C4-2B (cell line): Measurements from ENCODE around the gene SH3RF3.

Experiments
- H3K27ac ChIP-seq: fragments of 450-650 bp; 2 replicates; pipeline ENCODE4 v1.5.1; 2017
- ZFX ChIP-seq: fragments of 450-650 bp; IDR thresholded peaks from 2 replicates; pipeline ENCODE4 v1.6.1; 2017
- TF ChIP-seq, protein P1 (sequence below): fragments of 450-650 bp; conservative IDR thresholded peaks from 2 replicates; pipeline ENCODE4 v1.5.1; 2017; ENCODE audit warnings: mild to moderate bottlenecking

The SH3RF3 gene

DNA sequence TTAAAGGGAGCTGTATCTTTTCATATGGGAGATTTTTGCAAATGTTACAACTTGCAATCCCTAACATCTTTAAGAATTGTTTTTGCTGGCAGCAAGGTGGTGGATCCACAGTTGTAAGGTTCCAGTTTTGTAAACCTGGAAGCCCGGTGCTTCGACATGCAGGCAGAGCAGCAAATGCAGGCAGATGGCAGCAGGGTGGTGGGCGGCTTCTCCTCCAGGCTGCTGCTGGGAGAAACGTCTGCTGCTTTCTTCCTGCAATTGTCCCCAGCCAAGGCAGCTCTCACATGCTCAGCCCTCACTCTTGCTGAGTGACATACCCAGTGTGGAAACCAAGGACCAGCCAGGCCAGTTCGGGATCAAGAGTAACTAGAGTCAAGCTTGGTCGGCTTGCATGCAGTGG lies 318.8 kb downstream of the SH3RF3 start:
- no peak overlapping the region for H3K27ac ChIP-seq

DNA sequence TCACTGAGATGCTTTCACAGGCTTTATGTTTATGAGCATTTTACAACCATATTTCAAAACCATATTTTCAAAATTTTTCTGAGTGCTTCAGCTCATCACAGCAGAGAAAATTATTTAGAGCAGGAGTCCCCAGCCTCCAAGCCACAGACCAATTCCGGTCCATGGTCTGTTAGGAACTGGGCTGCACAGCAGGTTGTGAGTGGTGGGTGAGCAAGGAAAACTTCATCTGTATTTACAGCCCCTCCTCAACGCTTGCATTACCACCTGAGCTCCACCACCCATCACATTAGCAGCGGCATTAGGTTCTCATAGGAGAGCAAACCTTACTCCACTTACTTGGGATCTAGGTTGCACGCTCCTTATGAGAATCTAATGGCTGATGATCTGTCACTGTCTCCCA lies 319.2 kb downstream of the SH3RF3 start:
- H3K27ac ChIP-seq: no peak overlapping the region

More for the DNA sequence above, 318.8 kb downstream of the SH3RF3 start:
- TF ChIP-seq ZFX: no peak
- TF ChIP-seq, protein P1, sequence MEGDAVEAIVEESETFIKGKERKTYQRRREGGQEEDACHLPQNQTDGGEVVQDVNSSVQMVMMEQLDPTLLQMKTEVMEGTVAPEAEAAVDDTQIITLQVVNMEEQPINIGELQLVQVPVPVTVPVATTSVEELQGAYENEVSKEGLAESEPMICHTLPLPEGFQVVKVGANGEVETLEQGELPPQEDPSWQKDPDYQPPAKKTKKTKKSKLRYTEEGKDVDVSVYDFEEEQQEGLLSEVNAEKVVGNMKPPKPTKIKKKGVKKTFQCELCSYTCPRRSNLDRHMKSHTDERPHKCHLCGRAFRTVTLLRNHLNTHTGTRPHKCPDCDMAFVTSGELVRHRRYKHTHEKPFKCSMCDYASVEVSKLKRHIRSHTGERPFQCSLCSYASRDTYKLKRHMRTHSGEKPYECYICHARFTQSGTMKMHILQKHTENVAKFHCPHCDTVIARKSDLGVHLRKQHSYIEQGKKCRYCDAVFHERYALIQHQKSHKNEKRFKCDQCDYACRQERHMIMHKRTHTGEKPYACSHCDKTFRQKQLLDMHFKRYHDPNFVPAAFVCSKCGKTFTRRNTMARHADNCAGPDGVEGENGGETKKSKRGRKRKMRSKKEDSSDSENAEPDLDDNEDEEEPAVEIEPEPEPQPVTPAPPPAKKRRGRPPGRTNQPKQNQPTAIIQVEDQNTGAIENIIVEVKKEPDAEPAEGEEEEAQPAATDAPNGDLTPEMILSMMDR: no peak

DNA sequence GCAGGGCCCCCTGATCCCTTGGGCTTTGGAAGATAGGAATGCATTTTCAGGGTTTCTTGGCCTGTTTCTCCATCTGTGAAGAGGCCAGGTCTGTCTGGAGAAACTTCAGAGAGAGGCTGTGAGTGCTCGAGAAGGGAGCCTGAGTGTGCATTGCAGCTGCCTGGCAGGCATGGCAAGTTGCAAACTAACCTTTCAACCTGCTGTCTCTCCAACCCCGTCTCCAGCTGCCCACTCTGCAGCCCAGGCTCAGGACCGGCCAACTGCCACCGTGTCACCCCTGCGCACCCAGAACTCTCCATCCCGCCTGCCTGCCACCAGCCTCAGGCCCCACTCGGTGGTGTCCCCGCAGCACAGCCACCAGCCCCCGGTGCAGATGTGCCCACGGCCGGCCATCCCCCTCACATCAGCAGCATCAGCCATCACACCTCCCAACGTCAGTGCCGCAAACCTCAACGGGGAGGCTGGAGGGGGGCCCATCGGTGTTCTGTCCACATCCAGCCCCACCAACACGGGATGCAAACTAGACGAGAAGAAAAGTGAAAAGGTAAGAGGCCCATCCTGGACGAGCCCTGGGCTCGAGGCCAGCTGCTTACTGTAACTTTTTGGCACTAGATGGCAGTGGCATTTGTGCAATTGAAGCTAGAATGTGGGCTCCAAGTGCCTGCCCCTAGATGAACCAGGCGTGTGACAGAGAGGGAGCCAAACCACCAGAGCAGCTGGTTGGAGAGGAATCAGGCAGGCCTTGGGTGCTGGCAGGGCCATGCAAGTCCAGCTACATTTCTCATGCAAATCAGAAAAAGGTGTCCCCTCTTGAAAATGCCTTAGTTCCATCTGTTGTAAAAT lies 320.2 kb downstream of the SH3RF3 start:
- H3K27ac ChIP-seq: no peak overlapping the region
- TF ChIP-seq, protein P1: no peak
- TF ChIP-seq ZFX: no peak

More for the DNA sequence above, 319.2 kb downstream of the SH3RF3 start:
- no peak for TF ChIP-seq ZFX
- TF ChIP-seq, protein P1: no peak

DNA sequence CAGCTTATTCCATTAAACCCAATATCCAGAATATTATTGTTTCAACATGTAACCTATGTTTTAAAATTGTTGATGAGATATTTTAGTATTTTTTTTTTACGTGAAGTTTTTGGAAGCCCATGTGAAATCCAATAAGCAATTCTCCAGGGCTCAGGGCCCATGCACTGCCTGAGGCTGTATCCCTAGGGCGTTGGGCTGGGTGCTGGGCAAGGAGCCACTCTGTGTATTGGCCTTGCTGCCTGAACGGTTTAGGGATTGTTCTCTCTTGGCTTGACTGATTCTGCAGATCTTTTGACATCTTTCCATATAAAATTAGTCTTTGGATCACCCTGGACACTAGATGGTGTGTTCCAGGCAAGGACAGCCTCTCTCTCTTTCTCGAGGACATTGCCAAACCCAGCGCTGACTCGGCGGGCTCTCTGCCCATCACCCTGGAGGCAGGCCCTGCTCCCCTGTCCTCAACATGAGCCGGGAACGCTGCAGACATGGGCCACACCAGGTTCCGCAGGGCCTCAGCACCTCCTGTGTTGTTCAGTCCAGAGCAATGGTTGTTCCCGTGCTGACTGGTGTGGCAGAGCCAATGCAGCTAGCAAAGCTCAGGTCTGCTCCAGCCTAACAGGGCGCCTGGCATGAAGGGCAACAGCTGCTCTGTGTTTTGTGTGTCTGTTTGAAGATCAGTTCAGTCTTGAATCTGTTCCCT lies 321.7 kb downstream of the SH3RF3 start:
- TF ChIP-seq, protein P1: no peak
- no peak for TF ChIP-seq ZFX
- no peak overlapping the region; the same call in 1 of the 2 replicates for H3K27ac ChIP-seq

DNA sequence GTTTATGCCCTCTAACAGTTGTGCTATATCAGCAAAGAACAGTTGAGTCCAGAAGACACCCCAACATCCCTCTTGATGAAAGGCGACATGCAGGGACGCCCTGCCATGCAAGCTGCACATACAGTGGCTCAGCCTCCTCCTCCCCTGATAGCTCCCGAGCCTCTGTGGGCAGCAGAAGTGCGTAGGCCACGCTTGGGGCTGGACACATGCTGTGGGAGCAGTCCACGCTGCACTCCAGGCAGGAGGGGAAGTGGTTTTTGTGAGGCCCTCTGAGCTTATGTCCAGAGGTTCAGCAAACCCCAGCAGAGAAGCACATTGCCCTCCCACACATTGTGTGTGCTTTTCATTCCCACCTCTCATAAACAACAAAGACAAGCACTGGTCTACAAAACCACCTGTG lies 322.7 kb downstream of the SH3RF3 start:
- H3K27ac ChIP-seq: no peak overlapping the region

DNA sequence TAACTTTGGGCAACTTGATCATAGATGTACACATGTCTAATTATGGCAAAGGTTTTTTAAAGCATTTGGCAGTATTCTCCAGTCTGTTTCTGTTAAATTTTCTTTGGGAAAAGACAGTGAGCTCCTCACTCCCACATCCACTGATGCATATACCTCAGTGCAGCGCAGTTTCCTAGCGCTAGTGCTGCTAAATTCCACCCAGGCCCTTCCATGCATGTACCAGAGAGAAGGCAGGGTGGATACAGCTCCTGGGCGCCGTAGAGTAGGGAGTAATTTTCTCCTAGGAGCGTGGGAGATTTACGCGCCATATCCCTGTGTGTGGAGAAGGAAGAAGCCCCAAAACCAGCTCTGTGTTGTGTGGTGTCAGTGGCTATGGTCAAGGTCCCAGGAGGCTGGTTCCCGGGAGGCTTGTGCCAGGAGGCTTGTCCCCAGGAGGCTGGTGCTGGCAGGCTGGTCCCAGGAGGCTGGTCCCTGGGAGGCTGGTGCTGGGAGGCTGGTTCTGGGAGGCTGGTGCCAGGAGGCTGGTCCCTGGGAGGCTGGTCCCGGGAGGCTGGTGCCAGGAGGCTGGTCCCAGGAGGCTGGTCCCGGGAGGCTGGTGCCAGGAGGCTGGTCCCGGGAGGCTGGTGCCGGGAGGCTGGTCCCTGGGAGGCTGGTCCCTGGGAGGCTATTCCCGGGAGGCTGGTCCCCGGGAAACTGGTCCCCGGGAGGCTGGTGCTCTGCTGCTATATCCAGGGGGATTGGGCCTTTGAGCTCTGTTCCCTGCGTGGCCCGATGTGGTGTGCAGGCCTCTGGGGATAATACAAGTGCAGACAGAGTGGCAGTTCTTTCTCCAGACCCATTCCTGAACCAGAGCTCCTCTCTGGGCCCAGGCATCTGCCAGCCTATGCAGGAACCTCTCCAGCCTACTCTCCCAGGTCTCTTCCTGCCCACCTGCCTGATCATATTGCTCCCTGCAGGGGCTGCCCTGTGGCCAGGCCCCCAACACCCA lies 323.6 kb downstream of the SH3RF3 start:
- no peak for TF ChIP-seq ZFX
- TF ChIP-seq, protein P1: no peak
- no peak overlapping the region for H3K27ac ChIP-seq

More for the DNA sequence above, 322.7 kb downstream of the SH3RF3 start:
- TF ChIP-seq, protein P1: no peak
- no peak for TF ChIP-seq ZFX
